Peyer's patch (tissue), 4 donors: ENCODE measurements around the gene MGAT5.

Source experiments
- POLR2A ChIP-seq, 2 donors: fragments of 450-650 bp; IDR thresholded peaks; one replicate each; pipeline ENCODE4 v1.5.1; 2017; ENCODE audit warnings: antibody characterized with exemption in 2 of 2, mild to moderate bottlenecking in 2 of 2, moderate library complexity in 2 of 2
- TF ChIP-seq, protein P1 (sequence below), 6 experiments: fragments of 450-650 bp in 4 of 6; fragments of 200-600 bp in 2 of 6; sonication (generic) in 1 of 6; IDR thresholded peaks; one replicate each; pipeline ENCODE4 v1.5.1; 2017 to 2019; ENCODE audit warnings: antibody characterized with exemption in 6 of 6, mild to moderate bottlenecking in 3 of 6, moderate library complexity in 1 of 6

DNA sequence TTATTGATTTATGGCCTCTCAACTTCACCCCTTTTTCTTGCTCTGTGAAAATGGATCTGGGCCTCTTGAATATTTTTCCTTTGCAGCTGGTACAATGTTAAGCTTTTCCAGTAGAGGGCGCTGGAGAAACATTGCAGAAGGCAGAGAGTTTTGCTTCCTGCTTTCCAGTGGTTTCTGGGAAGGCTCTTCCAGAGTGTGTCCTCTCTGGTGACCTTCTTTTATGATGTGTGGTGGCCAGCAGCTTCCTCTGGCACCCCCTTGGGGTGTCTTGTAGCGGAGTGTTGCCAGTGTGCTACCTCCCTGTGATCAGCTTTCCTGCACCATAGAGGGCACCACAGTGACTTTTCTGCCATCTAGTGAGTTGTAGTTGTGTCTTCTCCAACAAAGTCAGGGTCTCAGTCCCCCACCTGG is 25.4 kb upstream of the MGAT5 start:
- TF ChIP-seq, protein P1, sequence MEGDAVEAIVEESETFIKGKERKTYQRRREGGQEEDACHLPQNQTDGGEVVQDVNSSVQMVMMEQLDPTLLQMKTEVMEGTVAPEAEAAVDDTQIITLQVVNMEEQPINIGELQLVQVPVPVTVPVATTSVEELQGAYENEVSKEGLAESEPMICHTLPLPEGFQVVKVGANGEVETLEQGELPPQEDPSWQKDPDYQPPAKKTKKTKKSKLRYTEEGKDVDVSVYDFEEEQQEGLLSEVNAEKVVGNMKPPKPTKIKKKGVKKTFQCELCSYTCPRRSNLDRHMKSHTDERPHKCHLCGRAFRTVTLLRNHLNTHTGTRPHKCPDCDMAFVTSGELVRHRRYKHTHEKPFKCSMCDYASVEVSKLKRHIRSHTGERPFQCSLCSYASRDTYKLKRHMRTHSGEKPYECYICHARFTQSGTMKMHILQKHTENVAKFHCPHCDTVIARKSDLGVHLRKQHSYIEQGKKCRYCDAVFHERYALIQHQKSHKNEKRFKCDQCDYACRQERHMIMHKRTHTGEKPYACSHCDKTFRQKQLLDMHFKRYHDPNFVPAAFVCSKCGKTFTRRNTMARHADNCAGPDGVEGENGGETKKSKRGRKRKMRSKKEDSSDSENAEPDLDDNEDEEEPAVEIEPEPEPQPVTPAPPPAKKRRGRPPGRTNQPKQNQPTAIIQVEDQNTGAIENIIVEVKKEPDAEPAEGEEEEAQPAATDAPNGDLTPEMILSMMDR (IDR thresholded peaks at IDR 0.05), result peak in 5 of 6 experiments; percentile 17 to 63 (median 38)
- TF ChIP-seq POLR2A (IDR thresholded peaks at IDR 0.05), result no peak
